GM18499 (cell line): ENCODE data around the gene C1QTNF3.
A peak's percentile ranks its signal among the peaks of the same experiment; 100 is the strongest.
"Not testable (repeated sequence)": the region's sequence is repeated elsewhere in the genome, so short reads cannot be mapped to it uniquely, and the experiment has no call there.

ENCODE experiments used
- ATAC-seq: cut with Tn5 transposase; IDR thresholded peaks from one replicate; pipeline ENCODE4 v1.9.1; 2021; ENCODE audit warnings: moderate number of reproducible peaks; ENCODE audit not compliant: insufficient read depth, unreplicated experiment

Gene C1QTNF3

DNA sequence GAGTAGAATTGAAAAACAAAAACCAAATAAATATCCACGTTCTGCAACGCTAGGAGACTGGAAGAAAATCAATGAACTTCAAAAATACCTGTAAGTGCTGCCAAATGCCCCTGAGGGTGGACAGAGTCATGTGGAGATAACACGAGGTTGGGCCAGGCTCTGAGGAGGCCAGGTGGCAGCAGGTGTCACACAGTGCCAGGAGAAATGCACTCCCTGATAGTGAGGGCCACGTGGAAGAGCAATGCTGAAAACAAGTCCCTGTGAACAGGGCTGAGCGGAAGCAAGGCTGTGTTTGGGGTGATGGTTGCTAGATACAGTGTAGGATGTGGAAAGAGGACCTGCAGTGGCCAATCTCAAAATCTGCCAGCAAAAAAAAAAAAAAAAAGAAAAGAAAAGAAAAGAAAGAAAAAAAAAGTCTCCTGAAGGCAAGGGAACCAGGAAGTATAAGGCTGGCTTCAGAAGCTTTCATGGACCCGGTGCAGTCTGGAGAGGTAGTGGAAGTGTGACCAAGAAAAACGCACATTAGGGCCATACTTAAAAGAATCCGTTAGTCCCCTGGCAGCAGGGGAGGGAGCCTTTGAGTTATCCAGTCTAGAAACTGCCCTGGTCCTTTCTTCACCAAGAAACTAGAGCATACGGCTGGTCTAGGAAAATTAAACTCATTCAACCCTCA is 16.8 kb downstream of the C1QTNF3 start:
- ATAC-seq = no peak

DNA sequence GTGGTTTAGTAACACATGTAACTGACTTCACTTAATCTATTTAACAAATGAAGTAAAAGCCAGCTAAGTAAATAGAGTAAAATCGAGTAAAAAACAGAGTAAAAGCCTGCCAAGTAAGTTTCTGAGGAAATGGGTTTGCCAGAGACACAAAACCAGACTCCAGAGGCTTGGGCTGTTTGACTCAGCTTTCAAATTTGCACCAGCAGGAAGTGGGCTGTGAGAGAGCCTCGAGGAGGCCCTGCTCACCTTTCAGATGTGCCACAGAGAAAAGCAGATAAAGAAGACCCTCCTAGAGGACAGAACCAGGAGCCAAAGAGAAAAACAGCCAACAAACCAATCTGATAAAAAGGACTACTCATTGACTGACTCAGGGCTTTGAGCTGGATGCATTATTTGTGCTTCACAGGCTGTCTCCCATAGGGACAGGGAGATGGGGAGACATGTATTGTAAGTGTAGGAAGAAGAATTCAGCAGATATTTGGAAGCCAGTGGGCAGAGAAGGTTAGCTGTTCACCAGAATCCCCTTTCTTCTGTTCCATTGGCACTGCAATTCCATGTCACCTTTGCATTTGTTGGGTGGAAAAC is 20.8 kb downstream of the C1QTNF3 start:
- peak; percentile 75 for ATAC-seq

DNA sequence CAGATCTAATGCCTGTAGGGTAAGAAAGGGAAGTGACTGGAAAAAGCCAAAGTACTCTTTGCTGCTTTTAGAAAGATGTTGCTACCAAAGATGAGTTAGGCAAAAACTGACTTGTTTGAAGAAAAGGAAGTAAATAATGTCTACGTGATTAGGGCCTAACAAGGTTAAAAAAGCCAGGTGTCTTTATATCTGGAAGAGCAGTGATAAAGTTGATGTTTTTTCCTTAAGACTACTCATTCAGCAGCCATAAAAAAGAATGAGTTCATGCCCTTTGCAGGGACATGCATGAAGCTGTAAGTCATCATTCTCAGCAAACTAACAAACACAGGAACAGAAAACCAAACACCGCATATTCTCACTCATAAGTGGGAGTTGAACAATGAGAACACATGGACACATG is 21.7 kb downstream of the C1QTNF3 start:
- ATAC-seq = no peak

GRCh38 chr5:34020726-34021125 is 22.3 kb downstream of the C1QTNF3 start:
- ATAC-seq = no peak

- no peak for ATAC-seq
Measured at GRCh38 chr5:34017254-34017653, 25.8 kb downstream of the C1QTNF3 start.

- no peak for ATAC-seq
Measured at GRCh38 chr5:34016750-34017149, 26.3 kb downstream of the C1QTNF3 start.

- no peak for ATAC-seq
Measured at GRCh38 chr5:34016222-34016621, 26.8 kb downstream of the C1QTNF3 start.

GRCh38 chr5:34015120-34015822 is 27.7 kb downstream of the C1QTNF3 start:
- no peak for ATAC-seq

GRCh38 chr5:34014626-34015025 is 28.4 kb downstream of the C1QTNF3 start:
- ATAC-seq = no peak

- ATAC-seq = no peak
Measured at GRCh38 chr5:34013547-34013946, 29.5 kb downstream of the C1QTNF3 start.

DNA sequence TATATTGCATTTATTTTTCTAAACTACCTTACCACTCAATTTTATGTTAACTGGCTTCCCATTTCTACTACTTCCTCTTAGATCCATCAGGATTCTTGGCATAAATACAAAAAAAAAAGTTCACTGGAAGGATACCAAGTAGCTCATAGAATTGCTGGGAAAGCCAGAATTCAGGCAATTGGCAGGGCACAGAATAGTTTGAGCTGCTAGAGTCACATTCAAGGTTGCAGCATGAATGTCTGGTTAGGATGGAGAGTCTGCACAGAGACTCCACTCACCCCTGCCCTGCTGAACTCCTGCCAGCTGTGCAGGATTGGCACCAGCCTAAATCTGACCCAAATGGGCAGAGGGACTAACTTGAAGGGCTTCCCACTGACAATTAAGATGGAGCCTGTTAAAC is 30.2 kb downstream of the C1QTNF3 start:
- no peak for ATAC-seq

- no peak for ATAC-seq
Measured at GRCh38 chr5:34011536-34011935, 31.5 kb downstream of the C1QTNF3 start.

DNA sequence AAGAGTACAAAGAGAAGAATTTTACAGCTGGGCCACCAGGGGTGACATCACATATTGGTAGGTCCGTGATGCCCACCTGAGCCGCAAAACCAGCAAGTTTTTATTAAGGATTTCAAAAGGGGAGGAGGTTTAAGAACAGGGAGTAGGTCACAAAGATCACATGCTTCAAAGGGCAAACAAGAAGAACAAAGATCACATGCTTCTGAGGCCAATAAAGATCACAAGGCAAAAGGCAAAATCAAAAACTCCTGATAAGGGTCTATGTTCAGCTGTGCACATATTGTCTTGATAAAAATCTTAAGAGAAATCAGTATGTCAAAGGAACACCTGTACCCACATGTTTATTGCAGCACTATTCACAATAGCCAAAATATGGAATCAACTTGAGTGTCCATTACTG is 32.9 kb downstream of the C1QTNF3 start:
- ATAC-seq = not testable (repeated sequence)

- ATAC-seq = no peak
Measured at GRCh38 chr5:34009610-34010009, 33.4 kb downstream of the C1QTNF3 start.

DNA sequence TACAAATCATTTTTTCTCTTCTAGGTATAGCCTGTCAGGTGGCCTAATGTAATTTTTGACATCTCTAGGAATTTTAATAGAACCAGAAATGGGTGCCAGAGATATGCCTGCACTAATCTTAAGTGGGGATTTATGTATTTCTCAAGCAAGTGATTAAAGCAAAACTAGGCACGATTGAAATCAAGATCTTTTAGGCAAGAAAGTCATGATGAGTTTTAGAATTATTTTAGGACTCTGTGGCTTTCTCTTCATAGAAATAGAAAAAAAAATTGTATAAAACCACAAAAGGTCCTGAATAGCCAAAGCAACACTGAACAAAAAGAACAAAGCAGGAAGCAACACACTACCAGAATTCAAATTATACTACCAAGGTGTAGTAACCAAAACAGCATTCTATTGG is 34.2 kb downstream of the C1QTNF3 start:
- no peak for ATAC-seq

GRCh38 chr5:34007621-34008600 is 35.1 kb downstream of the C1QTNF3 start, which contains the start of gene AMACR:
TSS of gene AMACR (minus strand) at chr5:34008050. CDS start at chr5:34008019, 31 bp downstream.
- ATAC-seq = peak; percentile 71

DNA sequence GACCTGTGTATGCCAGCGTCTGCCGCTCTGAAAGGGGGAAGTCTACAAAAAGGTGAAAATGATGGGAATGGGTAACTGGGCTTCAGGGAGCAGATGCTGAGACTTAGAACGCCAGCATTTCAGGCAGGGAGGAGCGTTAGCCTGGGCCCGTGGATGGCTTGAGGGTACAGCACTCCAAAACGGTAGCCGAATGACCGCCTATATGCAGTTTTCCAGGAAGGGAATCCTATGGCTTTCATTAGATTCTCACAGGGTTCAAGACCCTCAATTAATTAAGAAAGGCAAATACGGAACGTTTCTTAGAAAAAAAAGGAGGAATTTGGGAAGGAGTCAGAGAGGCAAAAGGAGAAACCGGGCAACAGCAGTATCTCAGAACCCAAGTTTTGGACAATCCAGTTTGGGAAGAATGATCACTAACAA is 35.8 kb downstream of the C1QTNF3 start:
- ATAC-seq = no peak

GRCh38 chr5:34005681-34006080 is 37.3 kb downstream of the C1QTNF3 start:
- ATAC-seq = no peak

- no peak for ATAC-seq
Measured at GRCh38 chr5:34005211-34005610, 37.8 kb downstream of the C1QTNF3 start.

DNA sequence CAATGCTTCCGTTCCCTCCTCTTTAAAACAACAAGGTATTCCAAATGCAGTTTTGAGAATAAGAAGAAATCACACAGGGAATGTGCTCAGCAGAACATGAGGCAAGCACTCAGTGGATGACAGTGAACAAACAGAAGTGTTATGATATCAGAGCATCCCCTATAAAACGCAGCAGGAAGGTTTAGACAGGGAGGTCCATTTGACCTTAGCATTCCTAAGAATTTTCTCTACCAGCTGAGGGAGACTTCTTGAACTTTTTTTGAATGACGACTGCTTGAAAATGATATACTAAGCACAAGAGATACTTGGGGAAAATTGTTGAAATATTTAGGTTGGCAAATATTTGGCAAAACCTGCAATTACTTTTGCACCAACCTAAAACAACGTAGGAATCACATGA is 39.1 kb downstream of the C1QTNF3 start:
- ATAC-seq = no peak
